HG03575 (cell line): ENCODE results near the gene LIX1L.
"Not testable (repeated sequence)": the region's sequence is repeated elsewhere in the genome, so short reads cannot be mapped to it uniquely, and the experiment has no call there.

Experiments used
- ATAC-seq: cut with Tn5 transposase; IDR thresholded peaks from one replicate; pipeline ENCODE4 v1.9.1; 2021; ENCODE audit not compliant: unreplicated experiment, insufficient number of reproducible peaks, low FRiP score; ENCODE audit errors: extremely low read depth

The LIX1L gene

DNA sequence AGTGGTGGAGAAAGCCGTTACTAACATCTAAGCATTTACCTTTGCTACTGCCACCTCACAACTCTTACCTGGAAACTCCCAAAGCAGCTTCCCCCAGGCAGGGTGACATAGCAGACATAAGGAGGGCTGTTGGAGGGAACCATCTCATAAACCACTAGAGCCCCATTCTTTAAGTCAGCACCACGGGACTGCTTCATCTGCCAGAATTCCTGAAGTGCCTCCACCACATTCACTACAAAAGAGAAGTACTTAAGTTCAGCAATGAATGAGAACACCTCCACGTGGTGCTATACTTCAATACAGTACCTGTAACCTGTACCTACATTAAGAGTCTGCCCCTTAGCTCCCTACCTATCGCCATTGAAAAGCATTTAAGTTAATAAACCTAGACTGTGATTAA lies 10.3 kb downstream of the LIX1L start:
- ATAC-seq: no peak

DNA sequence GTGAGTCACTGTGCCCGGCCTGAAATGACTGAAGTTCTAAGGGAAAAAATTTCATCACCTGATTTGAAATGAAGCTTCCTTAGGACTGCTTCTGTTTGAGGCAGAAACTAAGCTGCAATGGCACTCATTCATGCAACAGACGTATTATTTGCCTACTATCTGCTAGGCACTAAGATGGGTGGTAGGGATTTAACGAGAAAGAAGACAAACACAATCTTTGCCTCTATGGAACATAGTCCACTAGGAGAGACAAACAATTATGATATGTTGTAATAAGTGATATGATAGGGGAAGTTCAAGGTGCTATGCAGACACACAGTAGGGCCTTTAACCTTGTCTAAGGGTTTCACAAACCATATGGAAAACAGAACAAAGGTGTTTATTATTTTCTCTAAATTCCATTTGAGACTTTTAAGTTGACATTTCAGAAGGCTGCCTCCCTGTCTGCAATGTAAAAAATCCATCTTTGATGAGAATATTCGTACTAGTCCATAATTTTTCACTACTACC lies 11.3 kb downstream of the LIX1L start:
- ATAC-seq: no peak

DNA sequence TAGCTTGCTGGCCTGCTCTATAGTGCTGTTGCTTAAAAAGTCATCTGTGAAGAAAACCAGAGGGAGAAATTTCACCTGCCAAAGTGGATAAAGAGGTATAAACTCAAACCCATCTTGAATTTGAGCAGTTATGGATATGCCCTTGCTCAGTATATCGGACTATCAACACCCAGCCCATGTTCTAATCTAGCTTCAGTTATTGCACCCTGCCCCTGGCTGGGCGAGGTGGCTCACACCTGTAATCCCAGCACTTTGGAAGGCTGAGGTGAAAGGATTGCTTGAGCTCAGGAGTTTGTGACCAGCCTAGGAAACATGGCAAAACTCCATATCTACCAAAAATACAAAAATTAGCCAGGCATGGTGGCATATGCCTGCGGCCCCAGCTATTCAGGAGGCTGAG lies 13.3 kb downstream of the LIX1L start:
- no peak for ATAC-seq

DNA sequence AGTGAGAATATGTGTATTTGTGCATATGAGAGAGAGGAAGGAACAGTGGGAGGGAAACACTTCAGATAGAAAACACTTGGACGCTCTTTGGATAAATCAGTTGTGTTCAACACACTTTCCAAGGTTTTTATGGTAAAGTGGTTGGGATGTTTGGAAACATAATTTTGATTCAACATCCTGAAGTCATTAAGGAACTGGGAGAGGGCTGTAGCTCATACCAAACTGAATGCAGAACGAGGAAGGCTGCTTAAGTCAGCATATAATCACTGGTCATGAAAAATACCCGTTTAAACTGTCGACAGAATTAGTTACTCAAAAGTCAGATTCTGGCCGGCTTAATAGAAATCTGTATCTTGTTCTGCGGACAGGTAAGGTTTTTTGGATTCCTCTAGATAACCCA lies 14.9 kb downstream of the LIX1L start:
- ATAC-seq: no peak

DNA sequence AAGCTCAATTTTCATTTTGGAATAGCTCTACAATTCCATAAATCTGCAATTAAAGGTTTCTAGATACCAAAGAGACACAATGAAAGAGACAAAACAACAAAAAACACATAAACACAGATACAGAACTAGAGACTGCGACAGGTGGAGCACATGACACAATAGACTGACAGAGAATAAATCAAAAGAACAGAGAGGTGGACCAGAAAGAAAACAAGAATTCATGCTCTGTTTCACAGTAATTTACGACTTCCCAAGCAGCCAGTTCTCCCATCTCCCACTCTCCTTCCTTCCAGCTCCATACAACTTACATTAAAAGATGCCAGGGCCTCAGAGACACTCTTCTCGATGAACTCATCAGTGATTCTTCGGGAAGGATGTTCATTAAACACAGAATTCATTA lies 15.4 kb downstream of the LIX1L start:
- ATAC-seq: no peak

GRCh38 chr1:145937436-145937835 lies 20.4 kb downstream of the LIX1L start:
- no peak for ATAC-seq

DNA sequence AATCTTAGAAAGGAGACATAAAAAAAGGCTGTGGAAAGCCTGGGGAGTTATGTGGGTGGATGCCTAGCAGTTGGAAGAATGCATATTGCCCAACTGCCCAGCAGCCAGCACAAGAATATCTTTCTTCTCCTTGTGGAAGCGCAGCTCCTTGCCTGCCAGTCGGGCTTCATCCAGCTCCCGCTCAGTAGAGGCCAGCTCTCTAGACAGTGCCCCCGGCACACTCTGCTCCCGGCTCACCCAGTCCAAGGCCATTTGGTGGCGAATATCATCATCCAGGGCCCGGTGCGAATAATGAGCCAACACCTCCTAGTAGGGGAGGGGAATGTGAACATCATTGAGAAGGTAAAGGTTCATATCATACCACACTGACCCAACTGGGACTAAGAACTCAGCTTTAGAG lies 21.6 kb downstream of the LIX1L start:
- no peak for ATAC-seq

GRCh38 chr1:145935708-145936107 lies 22.1 kb downstream of the LIX1L start:
- ATAC-seq: no peak

GRCh38 chr1:145932522-145933009 lies 25.3 kb downstream of the LIX1L start:
- ATAC-seq: not testable (repeated sequence)

DNA sequence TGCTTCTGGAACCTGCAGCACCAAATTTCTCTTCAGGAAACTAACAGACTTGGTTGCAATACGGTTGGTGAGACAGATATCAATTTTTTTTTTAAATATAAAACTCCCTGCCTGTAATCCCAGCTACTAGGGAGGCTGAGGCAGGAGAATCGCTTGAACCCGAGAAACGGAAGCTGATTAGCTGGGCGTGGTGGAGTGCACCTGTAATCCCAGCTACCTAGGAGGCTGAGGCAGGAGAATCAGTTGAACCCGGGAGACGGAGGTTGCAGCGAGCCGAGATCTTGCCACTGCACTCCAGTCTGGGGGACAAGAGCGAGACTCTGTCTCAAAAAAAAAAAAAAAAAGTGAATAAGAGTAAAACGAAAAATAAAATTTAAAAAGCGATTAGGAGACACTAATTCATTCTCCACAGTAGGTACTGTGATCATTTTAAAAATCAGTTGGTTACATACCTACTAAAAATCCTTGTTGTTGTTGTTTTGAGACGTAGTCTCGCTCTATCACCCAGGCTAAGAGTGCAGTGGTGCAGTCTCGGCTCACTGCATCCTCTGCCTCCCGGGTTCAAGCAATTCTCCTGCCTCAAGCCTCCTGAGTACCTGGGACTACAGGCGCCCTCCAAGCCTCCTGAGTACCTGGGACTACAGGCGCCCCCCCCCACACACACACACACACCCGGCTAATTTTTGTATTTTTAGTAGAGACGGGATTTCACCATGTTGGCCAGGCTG lies 29.7 kb downstream of the LIX1L start:
- no peak for ATAC-seq

DNA sequence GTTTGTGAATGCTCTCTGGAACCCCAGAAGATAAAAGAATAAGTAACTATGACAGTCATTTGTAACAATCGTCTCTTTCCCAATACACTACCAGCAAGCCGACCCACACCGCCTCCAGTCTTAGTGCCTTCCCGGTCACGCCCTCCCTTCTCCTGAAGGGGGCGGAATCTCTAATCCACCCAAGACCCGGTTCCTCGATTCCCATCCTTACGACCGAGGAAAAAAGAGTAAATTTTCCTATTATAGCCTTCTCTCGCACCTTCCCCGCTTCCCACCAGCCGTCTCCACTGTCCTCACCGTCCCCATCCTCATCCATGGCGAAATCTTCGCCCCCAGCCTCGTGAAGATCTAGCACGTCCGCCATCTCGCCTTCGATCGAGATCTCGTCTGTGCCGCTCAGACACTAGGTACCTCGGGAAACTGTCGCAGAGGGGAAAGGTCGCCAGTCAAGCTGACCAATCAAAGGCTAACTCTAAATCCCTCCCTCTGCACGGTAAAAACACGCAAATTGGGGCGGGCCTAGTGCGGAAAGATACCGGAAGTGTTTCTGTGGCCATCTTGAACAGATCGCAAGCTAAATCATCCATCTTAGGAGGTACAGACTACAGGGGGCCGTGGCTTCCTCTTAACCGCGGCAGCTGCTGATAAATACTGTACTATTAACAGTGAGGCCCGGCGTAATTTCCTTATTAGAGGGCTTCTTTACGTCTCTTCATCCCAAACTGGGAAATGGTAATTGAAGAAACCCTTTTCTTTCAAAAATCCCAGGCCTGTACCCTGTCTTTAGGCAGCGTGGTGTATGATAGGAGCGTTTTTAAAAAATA lies 30.5 kb downstream of the LIX1L start, which contains the start of gene RBM8A:
Gene RBM8A (minus strand): TSS at position 422 of the 824 bp plus-strand sequence. CDS start 58 bp downstream, at position 364.
- peak; percentile 85 for ATAC-seq

DNA sequence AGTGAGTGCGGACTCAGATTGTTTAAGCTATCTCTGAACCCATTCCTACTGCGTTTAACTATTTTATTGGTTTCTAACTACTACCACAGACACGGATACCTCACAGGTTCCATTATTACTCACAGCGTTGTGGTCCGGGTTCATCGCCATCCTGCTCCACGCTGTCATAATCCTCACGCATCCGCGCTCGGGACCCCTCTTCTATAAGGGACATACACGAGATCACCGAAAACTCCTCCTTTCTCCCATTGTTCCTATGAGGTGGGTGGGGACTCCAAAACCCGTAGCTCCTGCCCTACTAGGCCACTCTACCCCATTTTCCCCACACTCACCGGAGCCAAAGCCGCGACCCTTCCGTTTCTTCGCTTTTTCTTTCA lies 31.1 kb downstream of the LIX1L start:
- no peak for ATAC-seq

DNA sequence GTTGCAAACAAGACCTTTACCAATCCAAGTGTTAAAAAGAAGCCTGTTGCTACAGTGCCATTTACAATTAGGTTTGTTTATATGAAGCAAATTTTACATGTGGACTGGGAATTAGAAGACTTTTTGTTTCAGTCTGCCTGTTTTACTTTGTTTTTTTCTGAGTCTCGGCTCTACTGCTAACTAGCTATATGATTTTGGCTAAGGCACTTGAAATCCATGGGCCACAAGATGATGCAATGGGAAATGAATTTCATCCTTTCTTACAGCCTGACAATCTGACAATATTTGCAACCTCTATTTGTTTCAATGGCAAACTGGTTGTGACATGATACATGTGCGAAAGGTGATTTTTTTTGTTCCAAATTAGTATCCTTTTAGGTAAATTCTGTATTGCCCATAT lies 35.6 kb downstream of the LIX1L start:
- no peak for ATAC-seq

GRCh38 chr1:145920297-145920696 lies 37.5 kb downstream of the LIX1L start:
- ATAC-seq: not testable (repeated sequence)

- no peak for ATAC-seq
Observed at GRCh38 chr1:145918992-145919939, 38.6 kb downstream of the LIX1L start.

DNA sequence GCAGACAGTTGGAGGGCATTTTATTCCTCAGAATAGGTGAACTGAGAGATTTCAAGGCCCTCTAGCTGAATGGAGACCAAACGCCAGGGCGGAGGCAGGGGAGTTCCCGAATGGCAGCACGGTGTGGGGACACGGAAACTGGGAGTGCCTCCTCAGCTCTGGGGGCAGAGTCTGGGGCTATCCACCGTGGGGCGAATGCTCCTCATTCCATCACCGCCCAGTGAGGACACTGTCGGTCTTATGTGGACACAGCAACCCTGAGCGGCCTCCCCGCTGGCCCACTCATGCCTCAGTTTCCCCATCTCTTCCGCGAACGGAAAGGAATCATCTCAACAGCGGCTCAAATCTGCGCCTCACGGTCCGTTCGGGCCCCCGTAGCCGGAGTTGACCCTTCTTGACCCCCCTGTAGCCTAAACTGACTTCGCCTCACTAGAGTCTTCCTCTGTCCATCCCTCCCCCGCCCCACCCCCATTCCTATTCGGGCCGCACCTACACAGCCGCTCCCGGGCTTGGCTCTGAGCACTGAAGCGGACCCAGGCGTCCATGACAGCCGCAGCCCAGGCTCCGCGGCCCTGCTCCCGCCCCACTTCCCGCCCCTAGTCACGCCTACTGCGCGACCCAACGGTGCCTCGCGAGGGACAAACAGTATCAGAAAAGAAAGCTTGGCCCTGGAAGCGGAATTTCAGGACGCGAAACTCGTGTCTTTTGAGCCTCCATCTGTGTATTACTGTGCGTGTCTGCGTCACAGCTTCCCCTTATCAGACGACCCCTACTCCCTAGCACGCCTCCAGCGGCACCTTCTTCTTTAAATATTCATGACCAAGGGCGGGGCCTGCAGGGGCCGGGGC lies 39.4 kb downstream of the LIX1L start, which contains the start of gene PEX11B:
Gene PEX11B (minus strand): TSS at position 574 of the 848 bp plus-strand sequence. CDS start 29 bp downstream, at position 545.
- ATAC-seq: peak; percentile 55

DNA sequence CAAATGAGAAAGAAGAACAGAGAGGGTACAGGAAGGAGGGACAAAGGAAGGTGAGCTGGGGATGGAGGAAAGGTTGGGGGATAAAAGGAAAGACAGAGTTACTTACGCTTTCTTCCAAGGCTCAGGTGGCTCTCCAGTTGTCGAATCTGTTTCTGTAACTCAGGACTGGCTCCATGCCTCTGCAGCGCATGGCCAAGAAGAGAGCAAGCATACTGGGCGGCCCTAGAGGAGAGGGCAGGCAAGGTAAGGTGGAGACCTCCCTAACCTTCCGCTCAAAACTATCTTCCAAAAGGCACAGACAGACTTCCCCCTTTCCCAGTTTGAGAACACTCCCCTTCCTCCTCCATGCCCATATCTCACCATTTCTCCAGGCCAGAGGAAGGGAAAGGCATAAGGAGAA lies 40.2 kb downstream of the LIX1L start:
- no peak for ATAC-seq

DNA sequence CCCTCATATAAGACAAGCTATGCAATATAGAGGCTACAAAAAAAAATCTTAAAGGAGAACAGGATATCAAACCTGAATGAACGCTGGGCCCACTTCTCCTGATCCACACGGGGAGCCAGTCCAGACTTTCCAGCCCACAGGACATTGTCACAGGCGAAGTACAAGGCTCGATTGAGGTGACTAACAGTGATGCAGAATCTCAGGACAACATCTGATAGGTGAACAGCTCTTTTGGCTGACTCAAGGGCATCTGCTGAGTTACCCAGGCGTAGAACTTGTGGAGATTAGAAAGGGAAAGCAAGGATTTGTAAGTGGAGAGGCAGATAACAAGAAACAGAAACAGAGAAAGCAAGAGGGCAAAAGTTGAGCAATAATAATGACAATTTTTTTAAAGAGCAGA lies 41.1 kb downstream of the LIX1L start:
- no peak for ATAC-seq
